A549 (cell line): Measurements from ENCODE around the gene UBE2S.

Source experiments
- CEBPB ChIP-seq, 2 experiments: fragments of >200 bp in 1 of 2; sonication (Bioruptor Twin) in 1 of 2; formaldehyde crosslinking in 1 of 2; IDR thresholded peaks; 2 replicates each; pipeline ENCODE4 v1.6.1; 2012 to 2016
- EP300 ChIP-seq, 2 experiments: fragments of >200 bp; sonication (Bioruptor Twin); formaldehyde crosslinking; IDR thresholded peaks; 2 replicates in 1 of 2; 3 replicates in 1 of 2; pipeline ENCODE4 v1.6.1; 2016 to 2017
- POLR2A ChIP-seq: IDR thresholded peaks from 2 replicates; pipeline ENCODE4 v1.6.1; 2012; ENCODE audit warnings: mild to moderate bottlenecking, low read length
- RAD21 ChIP-seq, 2 experiments: fragments of >200 bp in 1 of 2; sonication (Bioruptor Twin) in 1 of 2; formaldehyde crosslinking in 1 of 2; IDR thresholded peaks in 1 of 2; conservative IDR thresholded peaks in 1 of 2; 2 replicates in 1 of 2; 3 replicates in 1 of 2; pipeline ENCODE4 v1.6.1; 2012 to 2018; ENCODE audit warnings: inconsistent platforms in 1 of 2
- RCOR1 ChIP-seq: fragments of 150-350 bp; IDR thresholded peaks from 2 replicates; pipeline ENCODE4 v1.6.1; 2014; ENCODE audit warnings: antibody characterized with exemption, low read length, low read depth
- TF ChIP-seq, protein P1 (sequence below): fragments of >200 bp; sonication (Bioruptor Twin); formaldehyde crosslinking; IDR thresholded peaks from 3 replicates; pipeline ENCODE4 v1.5.1; 2016
- TF ChIP-seq, protein P2 (sequence below): fragments of 200-600 bp; sonication (generic); IDR thresholded peaks from 2 replicates; pipeline ENCODE4 v1.6.1; 2016; ENCODE audit warnings: antibody characterized with exemption, mild to moderate bottlenecking, moderate library complexity
- TF ChIP-seq, protein P3 (sequence below): IDR thresholded peaks from 2 replicates; pipeline ENCODE4 v1.6.1; 2012
- TF ChIP-seq, protein P4 (sequence below): fragments of 450-650 bp; IDR thresholded peaks from 2 replicates; pipeline ENCODE4 v1.6.1; 2014; ENCODE audit warnings: antibody characterized with exemption

DNA sequence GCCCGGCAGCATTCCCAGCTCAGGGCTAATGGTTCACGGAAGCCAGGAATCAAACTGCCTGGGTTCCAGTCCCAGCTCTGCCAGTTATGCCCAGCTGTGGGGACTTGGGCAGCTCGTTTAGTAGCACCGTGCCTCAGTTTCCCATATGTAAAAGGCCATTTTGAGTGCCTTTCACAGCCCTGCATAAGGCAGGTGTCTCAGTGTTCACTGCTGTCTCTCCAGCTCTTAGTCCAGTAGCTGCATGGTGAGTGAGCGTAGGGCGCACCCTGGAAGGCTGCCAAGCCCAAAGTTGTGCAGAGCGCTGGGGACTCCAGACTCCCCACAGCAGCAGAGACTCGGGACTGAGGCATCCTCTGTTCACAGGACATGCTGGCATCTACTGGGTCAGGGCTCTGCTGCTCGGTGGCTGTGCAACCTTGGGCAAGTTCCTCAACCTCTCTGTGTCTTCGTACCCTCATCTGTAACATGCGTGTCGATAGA is 16.4 kb downstream of the UBE2S start:
- no peak for TF ChIP-seq RCOR1
- TF ChIP-seq, protein P1, sequence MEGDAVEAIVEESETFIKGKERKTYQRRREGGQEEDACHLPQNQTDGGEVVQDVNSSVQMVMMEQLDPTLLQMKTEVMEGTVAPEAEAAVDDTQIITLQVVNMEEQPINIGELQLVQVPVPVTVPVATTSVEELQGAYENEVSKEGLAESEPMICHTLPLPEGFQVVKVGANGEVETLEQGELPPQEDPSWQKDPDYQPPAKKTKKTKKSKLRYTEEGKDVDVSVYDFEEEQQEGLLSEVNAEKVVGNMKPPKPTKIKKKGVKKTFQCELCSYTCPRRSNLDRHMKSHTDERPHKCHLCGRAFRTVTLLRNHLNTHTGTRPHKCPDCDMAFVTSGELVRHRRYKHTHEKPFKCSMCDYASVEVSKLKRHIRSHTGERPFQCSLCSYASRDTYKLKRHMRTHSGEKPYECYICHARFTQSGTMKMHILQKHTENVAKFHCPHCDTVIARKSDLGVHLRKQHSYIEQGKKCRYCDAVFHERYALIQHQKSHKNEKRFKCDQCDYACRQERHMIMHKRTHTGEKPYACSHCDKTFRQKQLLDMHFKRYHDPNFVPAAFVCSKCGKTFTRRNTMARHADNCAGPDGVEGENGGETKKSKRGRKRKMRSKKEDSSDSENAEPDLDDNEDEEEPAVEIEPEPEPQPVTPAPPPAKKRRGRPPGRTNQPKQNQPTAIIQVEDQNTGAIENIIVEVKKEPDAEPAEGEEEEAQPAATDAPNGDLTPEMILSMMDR, result no peak
- TF ChIP-seq, protein P2, sequence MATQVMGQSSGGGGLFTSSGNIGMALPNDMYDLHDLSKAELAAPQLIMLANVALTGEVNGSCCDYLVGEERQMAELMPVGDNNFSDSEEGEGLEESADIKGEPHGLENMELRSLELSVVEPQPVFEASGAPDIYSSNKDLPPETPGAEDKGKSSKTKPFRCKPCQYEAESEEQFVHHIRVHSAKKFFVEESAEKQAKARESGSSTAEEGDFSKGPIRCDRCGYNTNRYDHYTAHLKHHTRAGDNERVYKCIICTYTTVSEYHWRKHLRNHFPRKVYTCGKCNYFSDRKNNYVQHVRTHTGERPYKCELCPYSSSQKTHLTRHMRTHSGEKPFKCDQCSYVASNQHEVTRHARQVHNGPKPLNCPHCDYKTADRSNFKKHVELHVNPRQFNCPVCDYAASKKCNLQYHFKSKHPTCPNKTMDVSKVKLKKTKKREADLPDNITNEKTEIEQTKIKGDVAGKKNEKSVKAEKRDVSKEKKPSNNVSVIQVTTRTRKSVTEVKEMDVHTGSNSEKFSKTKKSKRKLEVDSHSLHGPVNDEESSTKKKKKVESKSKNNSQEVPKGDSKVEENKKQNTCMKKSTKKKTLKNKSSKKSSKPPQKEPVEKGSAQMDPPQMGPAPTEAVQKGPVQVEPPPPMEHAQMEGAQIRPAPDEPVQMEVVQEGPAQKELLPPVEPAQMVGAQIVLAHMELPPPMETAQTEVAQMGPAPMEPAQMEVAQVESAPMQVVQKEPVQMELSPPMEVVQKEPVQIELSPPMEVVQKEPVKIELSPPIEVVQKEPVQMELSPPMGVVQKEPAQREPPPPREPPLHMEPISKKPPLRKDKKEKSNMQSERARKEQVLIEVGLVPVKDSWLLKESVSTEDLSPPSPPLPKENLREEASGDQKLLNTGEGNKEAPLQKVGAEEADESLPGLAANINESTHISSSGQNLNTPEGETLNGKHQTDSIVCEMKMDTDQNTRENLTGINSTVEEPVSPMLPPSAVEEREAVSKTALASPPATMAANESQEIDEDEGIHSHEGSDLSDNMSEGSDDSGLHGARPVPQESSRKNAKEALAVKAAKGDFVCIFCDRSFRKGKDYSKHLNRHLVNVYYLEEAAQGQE, result no peak
- no peak for TF ChIP-seq EP300 (IDR thresholded peaks at IDR 0.05)
- no peak for TF ChIP-seq CEBPB (IDR thresholded peaks at IDR 0.05)
- no peak for TF ChIP-seq RAD21 (conservative IDR thresholded peaks at IDR 0.05 in 1 of 2, IDR thresholded peaks at IDR 0.05 in 1 of 2)
- TF ChIP-seq, protein P3, sequence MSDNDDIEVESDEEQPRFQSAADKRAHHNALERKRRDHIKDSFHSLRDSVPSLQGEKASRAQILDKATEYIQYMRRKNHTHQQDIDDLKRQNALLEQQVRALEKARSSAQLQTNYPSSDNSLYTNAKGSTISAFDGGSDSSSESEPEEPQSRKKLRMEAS, result no peak; the same call in 1 of the 2 replicates
- TF ChIP-seq, protein P4, sequence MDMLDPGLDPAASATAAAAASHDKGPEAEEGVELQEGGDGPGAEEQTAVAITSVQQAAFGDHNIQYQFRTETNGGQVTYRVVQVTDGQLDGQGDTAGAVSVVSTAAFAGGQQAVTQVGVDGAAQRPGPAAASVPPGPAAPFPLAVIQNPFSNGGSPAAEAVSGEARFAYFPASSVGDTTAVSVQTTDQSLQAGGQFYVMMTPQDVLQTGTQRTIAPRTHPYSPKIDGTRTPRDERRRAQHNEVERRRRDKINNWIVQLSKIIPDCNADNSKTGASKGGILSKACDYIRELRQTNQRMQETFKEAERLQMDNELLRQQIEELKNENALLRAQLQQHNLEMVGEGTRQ, result no peak
- TF ChIP-seq POLR2A, result no peak
